Activated CD4-positive, alpha-beta T cell treated with anti-CD3 and anti-CD28 coated beads, Interleukin-2, amount 50 U/mL, for 1 hour (primary cell): Measurements from ENCODE around the gene ZSWIM5.
"Not testable (repeated sequence)": the region's sequence is repeated elsewhere in the genome, so short reads cannot be mapped to it uniquely, and the experiment has no call there.

Experiments used
- DNase-seq: peaks from one replicate; pipeline ENCODE4 v3.0.0-alpha.2; 2020

Gene ZSWIM5

DNA sequence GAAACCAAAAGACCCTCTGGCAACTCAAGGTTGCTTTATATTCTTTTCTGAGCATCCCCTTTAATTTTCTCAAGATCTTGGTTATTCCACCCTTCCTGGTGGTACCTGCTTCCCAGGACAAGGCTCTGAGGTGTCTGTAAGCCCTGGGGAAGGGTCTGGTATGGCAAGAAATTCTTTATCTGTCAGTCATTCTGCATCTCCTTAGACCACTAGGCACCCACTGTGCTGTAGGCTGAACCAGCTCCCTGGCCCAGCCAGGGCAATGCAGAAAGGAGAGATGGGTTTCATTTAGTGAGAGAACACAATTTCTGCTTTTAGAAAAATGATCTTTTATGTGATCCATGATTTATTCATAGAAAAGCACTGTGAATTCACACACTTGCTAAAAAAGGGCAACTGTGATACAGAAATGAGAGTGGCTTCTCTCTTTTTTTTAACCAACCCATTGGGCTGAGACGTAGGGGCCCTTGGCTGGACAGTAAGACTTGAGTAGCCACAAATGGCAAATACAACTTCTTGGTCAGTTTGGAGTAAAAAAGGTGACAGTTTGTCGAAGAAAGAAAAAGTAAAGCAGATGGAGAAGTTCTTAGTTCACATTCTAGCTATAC is 190.2 kb downstream of the ZSWIM5 start:
- DNase-seq = no peak

DNA sequence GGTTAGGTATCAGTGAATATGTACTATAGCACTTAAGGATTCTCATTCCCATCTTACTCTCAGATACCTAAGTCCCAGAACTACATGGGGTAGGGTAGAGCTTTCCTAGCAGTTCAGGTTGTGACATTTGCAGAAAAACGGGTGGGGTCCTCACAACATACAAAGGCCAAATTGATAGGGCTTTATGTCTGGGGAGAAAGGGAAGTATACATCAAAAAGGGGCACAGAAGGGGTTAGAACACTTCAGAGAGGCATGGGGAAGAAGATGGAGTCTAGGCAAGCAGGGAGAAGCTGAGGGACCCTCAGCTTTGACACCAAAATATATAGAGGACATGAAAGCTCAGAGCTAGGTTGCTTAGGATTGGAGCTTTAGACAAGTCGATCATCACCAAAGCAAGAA is 190.7 kb downstream of the ZSWIM5 start:
- no peak for DNase-seq

DNA sequence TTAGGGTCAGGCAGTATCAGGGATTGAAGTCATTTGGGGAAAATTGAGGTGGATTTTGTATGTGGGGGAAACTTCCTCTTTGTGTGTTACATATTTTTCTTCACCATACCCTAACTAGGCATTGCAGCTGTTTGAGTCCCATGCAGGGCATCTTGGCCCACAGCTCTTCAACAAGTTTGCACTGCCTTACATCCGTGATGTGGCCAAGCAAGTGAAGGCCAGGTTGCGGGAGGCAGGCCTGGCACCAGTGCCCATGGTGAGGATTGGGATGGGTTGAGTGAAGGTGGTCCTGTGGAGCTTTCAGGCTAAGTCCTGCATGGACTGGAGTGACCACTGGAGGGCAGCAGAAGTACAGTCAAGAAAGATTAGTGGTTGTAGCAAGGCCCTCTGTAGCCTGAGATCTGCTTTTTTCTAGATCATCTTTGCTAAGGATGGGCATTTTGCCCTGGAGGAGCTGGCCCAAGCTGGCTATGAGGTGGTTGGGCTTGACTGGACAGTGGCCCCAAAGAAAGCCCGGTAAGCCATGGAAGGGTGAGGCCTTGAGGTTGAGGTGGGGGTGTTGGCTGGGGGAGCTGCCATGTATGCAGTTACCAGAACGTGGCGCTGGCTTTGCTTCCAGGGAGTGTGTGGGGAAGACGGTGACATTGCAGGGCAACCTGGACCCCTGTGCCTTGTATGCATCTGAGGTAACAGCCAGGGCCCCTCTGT is 191.9 kb downstream of the ZSWIM5 start:
- DNase-seq = peak; percentile 80

DNA sequence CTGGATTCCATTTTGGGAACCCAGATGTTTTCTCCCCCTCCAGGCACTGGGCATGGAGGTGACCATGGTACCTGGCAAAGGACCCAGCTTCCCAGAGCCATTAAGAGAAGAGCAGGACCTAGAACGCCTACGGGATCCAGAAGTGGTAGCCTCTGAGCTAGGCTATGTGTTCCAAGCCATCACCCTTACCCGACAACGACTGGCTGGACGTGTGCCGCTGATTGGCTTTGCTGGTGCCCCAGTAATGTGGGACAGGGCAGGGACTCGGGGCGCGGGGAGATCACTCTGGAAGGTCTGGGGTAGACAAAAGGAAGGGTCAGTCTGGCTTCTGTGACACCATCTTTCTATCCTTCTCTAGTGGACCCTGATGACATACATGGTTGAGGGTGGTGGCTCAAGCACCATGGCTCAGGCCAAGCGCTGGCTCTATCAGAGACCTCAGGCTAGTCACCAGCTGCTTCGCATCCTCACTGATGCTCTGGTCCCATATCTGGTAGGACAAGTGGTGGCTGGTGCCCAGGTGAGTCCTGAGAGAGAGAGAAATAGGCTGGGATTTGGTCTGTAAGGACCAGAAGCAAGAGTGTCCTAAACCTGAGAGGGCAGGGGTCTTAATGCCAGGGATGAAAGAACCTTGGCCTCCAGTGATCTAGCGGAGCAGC is 192.7 kb downstream of the ZSWIM5 start:
- DNase-seq = no peak

DNA sequence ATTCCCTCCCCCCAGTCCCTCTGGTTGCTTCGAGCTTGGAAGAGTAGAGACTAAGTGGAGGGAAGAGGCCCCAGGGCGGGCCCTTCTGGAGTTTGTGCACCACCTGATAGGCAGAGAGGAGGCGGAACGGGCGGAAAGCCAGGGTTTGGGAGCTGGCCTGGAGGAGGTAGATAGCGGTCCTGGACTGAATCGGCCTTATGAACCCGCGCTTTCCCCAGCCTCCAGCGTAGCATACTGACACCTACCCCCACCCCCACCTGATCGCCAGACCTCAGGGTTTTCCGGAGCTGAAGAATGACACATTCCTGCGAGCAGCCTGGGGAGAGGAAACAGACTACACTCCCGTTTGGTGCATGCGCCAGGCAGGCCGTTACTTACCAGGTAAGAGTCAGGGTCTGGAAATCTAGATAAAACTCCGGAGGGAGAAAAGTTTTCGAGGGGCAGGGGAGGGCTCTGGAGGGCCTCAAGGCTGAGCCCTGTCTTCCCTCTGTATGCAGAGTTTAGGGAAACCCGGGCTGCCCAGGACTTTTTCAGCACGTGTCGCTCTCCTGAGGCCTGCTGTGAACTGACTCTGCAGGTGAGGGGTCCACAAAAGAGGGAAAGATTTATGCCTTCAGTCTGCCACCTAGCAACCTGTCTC is 193.6 kb downstream of the ZSWIM5 start:
- DNase-seq = peak; percentile 13

DNA sequence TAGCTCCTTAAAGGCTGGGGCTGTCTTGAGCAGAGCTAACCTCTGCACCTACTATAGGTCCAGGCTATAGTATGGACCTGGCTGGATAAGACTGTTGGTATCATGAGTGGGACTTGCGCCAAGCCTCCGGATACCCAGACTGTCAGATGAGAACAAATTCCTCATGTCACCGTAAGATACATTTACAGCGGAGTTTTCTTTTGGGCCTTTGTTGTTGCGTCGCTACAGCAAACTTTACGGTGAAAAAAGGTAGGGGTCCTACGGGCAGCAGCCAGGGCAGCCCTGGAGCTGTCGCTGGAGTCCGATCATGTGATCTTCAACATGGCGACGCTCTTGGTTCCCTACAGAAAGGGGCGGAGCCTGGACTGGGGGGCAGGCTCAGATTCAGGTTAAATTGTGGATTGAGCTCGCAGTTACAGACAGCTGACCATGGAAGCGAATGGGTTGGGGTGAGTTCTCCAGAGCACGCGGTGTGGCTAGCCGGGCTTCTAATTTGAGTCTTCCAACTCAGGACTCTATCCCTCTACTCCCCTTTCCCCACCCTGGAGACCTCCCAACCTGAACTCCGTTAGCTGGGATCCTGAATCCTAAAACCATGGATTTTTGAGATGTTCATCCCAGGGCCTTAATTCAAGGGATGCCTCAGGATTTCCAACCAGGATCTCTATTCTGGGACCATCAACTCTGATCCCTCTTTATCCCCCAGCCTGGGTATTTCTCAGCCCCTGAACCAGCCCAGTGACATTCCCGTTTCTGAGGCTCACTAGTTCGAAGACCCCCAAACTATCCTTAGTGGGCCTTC is 194.4 kb downstream of the ZSWIM5 start, which contains the start of gene UROD:
Gene UROD, plus strand, starts transcription at position 418 of the 802 bp plus-strand sequence. Its CDS starts 12 bp downstream, at position 430.
- DNase-seq = peak; percentile 87

DNA sequence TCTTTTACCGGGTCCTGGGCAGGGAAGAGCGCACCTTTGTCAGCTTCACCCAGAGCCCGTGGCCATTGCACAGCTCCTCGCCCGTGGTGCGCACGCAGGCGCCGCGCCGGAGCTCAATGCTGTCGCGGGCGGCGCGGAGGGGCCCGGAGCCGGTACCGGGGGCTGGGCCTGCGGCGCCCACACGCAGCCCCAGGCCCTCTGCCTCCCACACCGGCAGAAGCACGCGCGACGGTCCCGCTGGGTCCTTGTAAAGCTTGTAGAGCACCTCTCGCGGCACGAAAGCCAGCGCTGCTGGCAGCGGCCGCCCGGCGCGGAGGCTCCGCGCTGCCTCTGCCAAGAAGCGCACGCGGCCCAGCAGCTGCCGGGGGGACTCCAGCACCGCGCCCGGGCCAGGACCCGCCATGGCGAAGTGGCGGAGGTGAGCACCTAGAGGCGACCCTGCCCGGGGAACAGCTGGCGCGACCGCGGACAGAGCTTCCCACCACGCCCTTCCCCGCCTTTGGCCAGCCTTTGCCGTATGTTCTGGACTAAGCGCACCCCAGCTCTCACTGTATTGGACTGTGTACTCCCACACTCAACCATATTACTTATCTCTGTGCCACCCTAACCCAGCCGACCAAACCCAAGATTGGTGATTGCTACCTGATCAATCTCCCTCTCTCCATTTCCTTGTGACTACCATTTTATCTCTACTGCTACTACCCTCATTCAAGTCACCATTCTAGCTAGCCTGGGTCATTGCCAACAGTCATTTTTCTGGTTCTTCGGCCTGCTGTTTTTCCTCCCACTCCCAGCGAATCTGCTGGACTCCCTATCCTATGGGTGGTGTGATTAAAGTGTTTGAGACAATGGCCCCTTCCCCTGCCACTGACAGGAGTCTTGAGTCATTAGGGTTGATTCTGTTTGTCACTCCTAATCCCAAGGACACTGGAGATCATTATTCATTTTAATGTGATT is 195.3 kb downstream of the ZSWIM5 start, which contains the start of gene HECTD3:
Gene HECTD3, minus strand, starts transcription at position 470 of the 957 bp plus-strand sequence. Its CDS starts 67 bp downstream, at position 403.
- peak; percentile 63 for DNase-seq

DNA sequence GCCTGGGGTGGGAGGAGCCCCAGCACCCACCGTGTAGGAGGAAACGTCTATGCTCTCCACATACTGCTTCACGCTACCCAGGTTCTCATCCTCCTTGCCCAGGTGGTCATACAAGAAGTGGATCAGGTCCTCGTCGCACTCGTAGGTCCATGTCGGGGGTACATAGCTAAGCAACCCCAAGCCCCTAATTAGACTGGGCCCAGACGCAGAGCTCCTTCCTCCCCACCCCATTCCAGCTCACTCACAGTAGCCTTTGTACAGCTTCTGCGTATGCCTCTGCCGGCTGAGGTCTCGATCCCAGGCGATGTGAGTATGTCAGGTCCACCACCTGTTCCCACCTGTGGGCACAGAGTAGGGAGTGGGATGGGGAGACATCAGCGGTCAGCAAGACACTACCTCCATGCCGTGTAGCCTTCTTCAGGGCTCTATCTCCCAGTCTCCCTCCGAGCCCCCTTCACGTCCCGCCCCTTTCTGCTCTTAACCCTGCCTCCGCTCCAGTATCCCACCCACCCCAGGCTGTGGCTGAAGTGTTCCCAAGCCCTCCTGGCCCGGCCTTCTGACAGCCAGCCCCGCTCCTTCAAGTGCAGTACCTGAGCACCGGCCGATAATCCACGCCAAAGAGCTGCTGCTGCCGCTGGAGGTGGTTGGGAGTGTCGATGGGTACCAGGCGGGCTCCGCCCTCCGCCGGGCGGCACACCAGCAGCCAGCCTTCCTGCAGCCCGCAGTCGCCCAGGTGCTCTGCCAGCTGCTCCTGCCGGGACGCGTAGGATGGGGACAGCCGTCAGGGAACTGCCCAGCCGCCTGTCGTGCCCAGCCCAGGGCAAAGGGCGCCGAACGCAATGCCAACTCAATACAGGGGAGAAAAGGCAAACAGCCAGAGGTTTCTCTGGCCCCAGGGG is 196.2 kb downstream of the ZSWIM5 start:
- peak; percentile 30 for DNase-seq

DNA sequence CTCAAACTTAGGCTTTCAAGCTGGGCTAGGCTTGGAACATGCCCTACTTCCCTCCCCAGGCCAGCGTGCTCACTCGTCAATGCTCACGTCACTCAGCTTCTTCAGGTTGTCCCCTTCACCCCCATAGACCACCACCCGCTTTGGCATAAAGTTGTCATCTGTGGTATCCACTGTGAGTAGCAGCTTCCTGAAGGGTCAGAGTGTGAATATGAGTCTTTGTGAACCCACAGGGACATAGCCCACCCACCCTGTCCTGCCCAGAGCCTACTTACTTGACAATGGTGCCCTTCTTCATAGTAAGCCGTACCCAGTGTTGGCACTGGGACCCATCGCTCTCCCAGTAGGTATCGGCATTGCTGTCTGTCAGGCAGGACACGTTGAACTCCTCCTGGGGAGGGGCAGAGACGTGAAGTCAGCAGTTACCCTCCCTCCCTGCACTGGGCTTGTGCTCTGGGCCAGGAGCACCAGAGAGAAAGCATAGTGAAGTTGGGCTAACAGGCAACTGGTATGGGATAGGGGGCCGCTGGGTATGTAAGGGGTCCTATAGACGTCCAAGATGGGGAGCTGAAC is 197.0 kb downstream of the ZSWIM5 start:
- no peak for DNase-seq

DNA sequence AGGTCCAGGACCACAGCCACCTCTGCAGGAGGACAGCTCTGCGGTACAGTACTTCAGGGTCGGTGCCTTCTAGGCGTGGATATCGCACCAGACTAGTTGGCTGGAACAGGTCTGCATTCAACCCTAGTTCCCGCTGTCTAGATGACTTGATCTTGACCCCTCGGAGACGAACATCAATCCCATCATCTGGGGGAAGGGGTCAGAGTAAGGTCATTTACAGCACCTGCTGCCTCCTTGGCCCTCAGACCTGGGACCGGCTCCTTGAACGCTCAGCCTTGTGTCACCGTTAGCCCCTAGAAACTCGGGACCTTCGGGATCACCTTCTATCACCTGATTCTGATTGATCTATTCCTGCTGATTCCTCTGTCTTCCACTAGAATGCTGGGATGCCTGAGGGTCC is 197.9 kb downstream of the ZSWIM5 start:
- DNase-seq = no peak

DNA sequence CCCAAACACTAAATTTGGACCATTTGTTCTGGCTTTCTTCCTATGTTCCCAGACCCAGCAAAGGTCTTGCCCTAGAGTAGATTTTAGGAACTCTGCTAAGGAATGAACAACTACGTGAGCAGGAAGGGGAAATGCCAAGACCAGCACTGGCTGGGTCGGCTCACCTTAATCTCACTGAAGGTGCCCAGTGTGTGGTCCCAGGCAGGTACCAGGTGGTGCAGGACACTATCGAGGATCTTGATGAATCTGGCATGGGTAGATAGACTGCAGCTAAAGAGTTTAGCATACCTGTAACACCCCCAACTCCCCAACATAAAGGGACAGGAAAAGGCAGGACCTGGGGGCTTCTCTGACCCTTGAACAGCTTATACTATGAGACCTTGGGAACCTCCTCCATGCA is 198.3 kb downstream of the ZSWIM5 start:
- no peak for DNase-seq

DNA sequence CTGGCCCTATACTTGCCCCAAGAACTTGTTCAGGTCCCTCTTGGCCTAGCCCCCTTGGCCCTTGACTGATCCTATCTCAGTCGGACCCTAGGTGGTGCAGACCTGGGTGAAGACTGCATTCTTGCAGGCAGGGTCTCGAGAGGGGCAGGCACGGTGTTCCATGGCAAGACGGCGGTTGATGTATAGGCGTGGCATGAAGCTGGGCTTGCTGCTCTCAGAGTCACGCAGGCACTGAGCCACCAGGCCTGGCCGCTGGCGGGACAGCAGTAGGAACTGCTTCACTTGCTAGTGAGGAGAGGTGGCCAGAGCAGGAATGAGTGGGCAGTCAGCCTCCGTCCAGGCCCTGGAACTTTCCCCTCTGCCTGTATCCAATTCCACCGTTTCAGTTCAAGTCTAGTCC is 199.1 kb downstream of the ZSWIM5 start:
- DNase-seq = no peak

DNA sequence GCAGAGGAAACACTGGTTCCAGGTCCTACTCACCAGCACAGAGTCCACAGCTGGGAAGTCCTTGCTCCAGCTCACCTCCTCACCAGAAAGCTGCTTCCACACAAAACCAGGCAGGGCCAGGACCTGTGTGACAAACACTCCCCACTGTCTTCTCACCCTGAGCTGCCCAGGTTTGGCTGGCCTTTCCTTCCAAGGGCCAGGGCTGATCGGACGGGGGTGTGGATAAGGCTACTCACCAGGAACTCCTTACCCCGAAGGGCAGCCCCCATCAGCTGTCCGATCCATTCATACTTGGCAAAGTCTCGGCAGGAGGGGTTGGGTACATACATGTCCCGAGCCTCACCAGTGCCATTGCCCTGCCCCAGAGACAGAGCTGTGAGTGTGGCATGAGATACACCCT is 200.6 kb downstream of the ZSWIM5 start:
- no peak for DNase-seq

DNA sequence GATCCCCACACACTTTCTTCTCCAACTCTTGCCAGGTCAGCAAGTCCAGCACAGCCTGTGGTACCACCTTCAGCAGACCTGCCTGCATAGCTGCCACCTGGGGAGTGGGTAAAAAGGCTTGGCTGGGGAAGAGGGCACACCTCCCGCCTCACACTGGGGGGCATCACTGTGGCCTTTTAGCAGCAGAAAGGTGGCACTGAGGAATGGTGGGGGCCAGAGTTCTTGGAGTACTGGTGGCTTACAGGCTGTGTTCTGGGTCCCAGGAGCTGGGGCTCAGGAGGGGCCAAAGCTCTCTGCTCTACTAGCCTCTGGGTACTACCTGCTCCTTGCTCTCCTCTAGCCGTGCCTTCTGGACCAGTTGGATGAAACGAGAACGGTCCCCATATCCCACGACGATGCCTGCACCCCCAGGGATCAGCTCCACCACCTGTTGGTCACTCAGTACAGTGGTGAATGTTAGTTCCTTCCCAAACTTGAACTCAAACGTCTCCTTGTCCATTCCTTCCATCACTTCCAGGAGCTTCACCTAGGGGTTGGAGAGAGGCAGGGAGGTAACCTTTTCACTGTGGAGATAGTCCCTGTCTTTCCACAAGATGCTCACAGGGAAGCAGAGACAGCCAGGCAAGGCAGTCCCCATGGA is 202.0 kb downstream of the ZSWIM5 start:
- DNase-seq = no peak

DNA sequence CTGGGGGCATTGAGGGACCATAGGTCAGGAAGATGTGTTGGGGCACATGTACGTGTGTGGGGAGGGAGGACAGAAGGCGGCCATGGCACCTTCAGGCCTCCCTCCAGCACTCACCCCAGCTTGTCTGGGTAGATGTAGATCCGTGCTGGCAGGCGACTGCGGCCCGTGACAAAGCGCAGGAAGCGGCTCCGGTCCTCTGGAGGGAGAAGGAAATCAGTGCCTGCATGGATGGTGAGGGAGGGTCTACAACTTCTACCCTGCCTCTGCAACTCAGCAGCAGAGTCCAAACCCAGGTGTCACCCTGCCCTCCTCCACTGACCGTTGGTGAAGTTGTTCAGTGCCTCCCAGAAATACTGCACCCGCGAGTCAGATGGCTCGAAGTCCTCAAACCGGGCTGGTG is 202.7 kb downstream of the ZSWIM5 start:
- no peak for DNase-seq

DNA sequence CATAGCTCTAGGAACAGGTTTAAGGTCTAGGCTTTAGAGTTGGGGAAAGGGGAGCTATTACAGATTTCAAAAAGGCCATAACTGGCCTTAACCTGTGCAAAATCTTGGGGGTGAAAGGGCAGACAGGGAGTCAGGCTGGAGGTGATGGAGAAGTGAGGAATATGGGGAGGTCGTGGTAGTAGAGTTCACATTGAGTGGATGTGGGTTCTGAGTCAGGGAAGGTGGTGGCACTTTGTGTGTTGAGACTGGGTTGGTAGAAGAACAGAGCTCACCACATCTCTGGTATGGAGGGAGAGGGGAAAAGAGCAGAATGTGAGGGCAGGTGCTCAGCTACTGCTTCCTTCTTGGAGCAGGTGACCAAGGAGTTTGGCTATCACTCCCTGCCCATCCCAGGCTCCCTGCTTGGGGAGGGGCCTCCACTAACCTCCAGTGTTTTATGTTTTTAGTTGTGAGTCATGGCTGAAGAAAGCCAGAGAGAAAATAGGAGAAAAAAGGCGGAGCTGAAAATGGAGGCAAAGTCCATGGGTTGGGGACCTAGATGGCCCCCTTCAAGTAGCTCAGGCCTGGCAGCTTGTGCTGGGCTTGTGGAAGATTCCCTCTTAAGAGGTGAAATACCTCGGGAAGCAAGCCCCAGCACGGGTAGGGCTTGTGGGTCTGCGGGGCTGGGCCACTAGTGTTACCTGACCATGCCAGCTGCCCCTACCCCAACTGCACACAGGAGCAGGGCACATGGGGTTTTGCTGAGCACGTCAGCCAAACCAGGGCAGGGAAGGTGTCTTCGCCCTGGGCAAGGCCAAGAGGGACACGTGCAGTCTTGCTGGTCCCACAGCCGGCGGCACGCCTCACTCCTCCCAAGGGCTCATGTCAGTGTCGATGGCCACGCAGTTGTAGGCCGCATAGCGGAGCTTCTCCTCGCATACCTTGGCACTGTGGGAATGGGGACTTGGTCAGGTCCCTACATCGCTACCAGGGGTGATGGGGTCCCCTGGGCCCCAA is 203.5 kb downstream of the ZSWIM5 start:
- DNase-seq = no peak

DNA sequence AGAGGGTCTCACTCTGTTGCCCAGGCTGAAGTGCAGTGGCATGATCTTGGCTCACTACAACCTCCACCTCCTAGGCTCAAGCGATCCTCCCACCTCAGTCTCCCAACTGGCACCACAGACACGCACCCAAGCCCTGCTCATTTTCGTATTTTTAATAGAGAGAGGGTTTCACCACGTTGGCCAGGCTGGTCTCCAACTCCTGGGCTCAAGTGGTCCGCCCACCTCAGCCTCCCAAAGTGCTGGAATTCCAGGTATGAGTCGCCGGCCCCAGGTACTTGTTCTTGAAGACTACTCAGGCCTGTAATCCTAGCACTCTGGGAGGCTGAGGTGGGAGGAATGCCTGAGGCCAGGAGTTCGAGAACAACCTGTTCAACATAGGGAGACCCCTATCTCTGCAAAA is 204.8 kb downstream of the ZSWIM5 start:
- not testable (repeated sequence) for DNase-seq

DNA sequence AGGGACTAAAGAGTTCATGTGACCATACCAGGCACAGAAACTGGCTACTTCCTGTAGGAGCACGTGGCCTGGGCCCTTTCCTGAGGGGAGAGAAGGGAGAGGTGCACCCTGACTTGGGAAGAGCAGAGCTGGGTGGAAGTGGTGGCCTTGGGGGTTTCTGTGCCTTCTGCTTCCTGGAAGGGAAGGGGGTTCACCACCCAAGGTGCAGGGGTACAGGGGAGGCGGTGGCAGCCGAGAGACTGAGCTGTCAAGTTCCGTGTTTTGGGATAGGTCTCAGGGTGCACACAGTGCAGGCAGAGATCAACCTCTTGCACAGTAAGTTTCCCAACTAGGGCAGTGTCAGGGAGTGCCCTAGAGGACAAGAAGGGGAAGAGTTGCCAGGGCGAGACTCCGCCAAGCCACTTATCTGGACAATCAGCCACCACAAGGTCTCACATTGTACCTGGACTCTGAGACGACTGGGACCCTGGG is 205.4 kb downstream of the ZSWIM5 start:
- DNase-seq = no peak
